Measurements from ENCODE around the gene HARBI1. TPM values are rescaled to one million over a fixed set of nuclear protein-coding genes. Genes with fewer than 3 reads are reported as not detected.

HARBI1 gene
- total RNA-seq, 1 experiment from 2014 or later, result 4.4 TPM

- no peaks in the 10 kb centered on the region for H3K27me3 Mint-ChIP-seq (ENCODE audit: low read depth)
- no peaks in the 10 kb centered on the region for H3K4me1 Mint-ChIP-seq
- ATAC-seq (no peak), DNase-seq (ENCODE audit: low spot score) (no peak)
- ChIA-PET POLR2A (no interaction called here), CTCF (no interaction called here)
- H3K36me3 Mint-ChIP-seq, result peaks cover 50% of the 10 kb centered on the region
- H3K9me3 Mint-ChIP-seq, result no peaks in the 10 kb centered on the region
- no peak overlapping the region for H3K4me3 Mint-ChIP-seq
- no peak for TF ChIP-seq RELA (CRISPR knock-in tag; IDR thresholded peaks at IDR 0.05; ENCODE audit: borderline replicate concordance)
- TF ChIP-seq ATF2 (CRISPR knock-in tag; IDR thresholded peaks at IDR 0.05; ENCODE audit: borderline replicate concordance, low read depth), result no peak
- TF ChIP-seq ZNF512 (CRISPR knock-in tag; IDR thresholded peaks at IDR 0.05; ENCODE audit: borderline replicate concordance), result no peak
- no peak for TF ChIP-seq TEAD4 (CRISPR knock-in tag; IDR thresholded peaks at IDR 0.05)
- TF ChIP-seq CREB1 (CRISPR knock-in tag; IDR thresholded peaks at IDR 0.05), result no peak
- no peak for TF ChIP-seq PREB (CRISPR knock-in tag; IDR thresholded peaks at IDR 0.05; ENCODE audit: borderline replicate concordance)
- no peak for TF ChIP-seq ZNF532 (CRISPR knock-in tag; IDR thresholded peaks at IDR 0.05; ENCODE audit: borderline replicate concordance)
- TF ChIP-seq ZNF219 (CRISPR knock-in tag; IDR thresholded peaks at IDR 0.05; ENCODE audit: borderline replicate concordance), result no peak
- no peak for TF ChIP-seq CTCF (IDR thresholded peaks at IDR 0.05)
- no peak for TF ChIP-seq ZBTB21 (CRISPR knock-in tag; IDR thresholded peaks at IDR 0.05; ENCODE audit: borderline replicate concordance)
- no peak for TF ChIP-seq ZNF671 (CRISPR knock-in tag; IDR thresholded peaks at IDR 0.05)
- TF ChIP-seq ATF6 (CRISPR knock-in tag; IDR thresholded peaks at IDR 0.05), result no peak
- no peak for TF ChIP-seq NR3C1 (CRISPR knock-in tag; conservative IDR thresholded peaks at IDR 0.05; ENCODE audit: low read depth)
- H3K27ac Mint-ChIP-seq, result peak overlapping the region; percentile 53
Observed at GRCh38 chr11:46658259-46658658, 41.2 kb upstream of the HARBI1 start.
